Right ventricle myocardium inferior (tissue), 1 donor: ENCODE results near the gene SCTR. TPM values are rescaled to one million over a fixed set of nuclear protein-coding genes. Genes with fewer than 3 reads are reported as not detected.

ENCODE experiments used
- ATAC-seq: fragments of 200-7000 bp; cut with Tn5 transposase; one replicate; pipeline ENCODE4 v1.9.1; 2020; ENCODE audit warnings: mild to moderate bottlenecking, moderate library complexity
- DNase-seq: peaks from one replicate; pipeline ENCODE4 v3.0.0; 2021; ENCODE audit errors: missing footprints
- intact Hi-C: fragments of 100-400 bp; cut with DNase I; formaldehyde crosslinking; loops from one replicate; pipeline ENCODE4 v1.11.0; 2022
- total RNA-seq: library from RNA; stranded (reverse); fragmentation: NEBNext Ultra II Directional; extraction: Animal tissue kit (Norgen Biotek cat#: 25700); gene quantifications from one replicate; pipeline ENCODE4 v1.2.1, GENCODE V29; 2021
- donor health status: DM: no; HTN: yes; CAD: no; lungs with severe emphysema.

SCTR gene
- total RNA-seq, 1 donor from 2014 or later, result 0.41 TPM

GRCh38 chr2:119466373-119466772, 57.9 kb downstream of the SCTR start:
- ATAC-seq (no peak), DNase-seq (no peak)
- intact Hi-C loops, result no loop called here

- ATAC-seq, result no peak
- no peak for DNase-seq
- intact Hi-C loops, result no loop called here
Observed at GRCh38 chr2:119465687-119466086, 58.6 kb downstream of the SCTR start.

- intact Hi-C loops, result no loop called here
- no peak for DNase-seq
- peak; percentile 72 for ATAC-seq
Observed at GRCh38 chr2:119464981-119465380, 59.3 kb downstream of the SCTR start.

- no peak for ATAC-seq
- intact Hi-C loops, result no loop called here
- no peak for DNase-seq
Observed at GRCh38 chr2:119463990-119464389, 60.3 kb downstream of the SCTR start.

- ATAC-seq (no peak), DNase-seq (no peak)
- intact Hi-C loops, result no loop called here
Observed at GRCh38 chr2:119463136-119463535, 61.1 kb downstream of the SCTR start.

- no peak for ATAC-seq
Observed at GRCh38 chr2:119462574-119462973, 61.7 kb downstream of the SCTR start.

GRCh38 chr2:119461811-119462210, 62.5 kb downstream of the SCTR start:
- intact Hi-C loops, result no loop called here
- no peak for DNase-seq
- ATAC-seq, result no peak

More at GRCh38 chr2:119462574-119462973, 61.7 kb downstream of the SCTR start:
- intact Hi-C loops, result no loop called here
- no peak for DNase-seq

- ATAC-seq (no peak), DNase-seq (no peak)
- intact Hi-C loops, result no loop called here
Observed at GRCh38 chr2:119460076-119460475, 64.2 kb downstream of the SCTR start.

GRCh38 chr2:119455066-119455718, 69.1 kb downstream of the SCTR start:
- ATAC-seq (no peak), DNase-seq (no peak)
- intact Hi-C loops, result no loop called here

- ATAC-seq (no peak), DNase-seq (no peak)
- intact Hi-C loops, result no loop called here
Observed at GRCh38 chr2:119453972-119454593, 70.2 kb downstream of the SCTR start.

GRCh38 chr2:119451336-119452050, 72.8 kb downstream of the SCTR start:
- intact Hi-C loops, result no loop called here
- DNase-seq (no peak), ATAC-seq (no peak)

GRCh38 chr2:119449521-119449920, 74.8 kb downstream of the SCTR start:
- intact Hi-C loops, result no loop called here
- DNase-seq (no peak), ATAC-seq (no peak)

- ATAC-seq, result no peak
- intact Hi-C loops, result no loop called here
- DNase-seq, result no peak
Observed at GRCh38 chr2:119448427-119449141, 75.7 kb downstream of the SCTR start.

GRCh38 chr2:119446037-119446436, 78.2 kb downstream of the SCTR start:
- DNase-seq, result no peak
- intact Hi-C loops, result no loop called here
- ATAC-seq, result no peak

GRCh38 chr2:119442850-119443249, 81.4 kb downstream of the SCTR start:
- intact Hi-C loops, result no loop called here
- DNase-seq (no peak), ATAC-seq (no peak)

- ATAC-seq (no peak), DNase-seq (no peak)
- intact Hi-C loops, result no loop called here
Observed at GRCh38 chr2:119442226-119442619, 82.1 kb downstream of the SCTR start.

GRCh38 chr2:119441376-119442225, 82.7 kb downstream of the SCTR start:
- ATAC-seq (no peak), DNase-seq (no peak)
- intact Hi-C loops, result no loop called here

- intact Hi-C loops, result no loop called here
Observed at GRCh38 chr2:119440873-119441272, 83.4 kb downstream of the SCTR start.

GRCh38 chr2:119440501-119440870, 83.8 kb downstream of the SCTR start:
- intact Hi-C loops, result no loop called here
- DNase-seq (no peak), ATAC-seq (no peak)

More at GRCh38 chr2:119440873-119441272, 83.4 kb downstream of the SCTR start:
- DNase-seq (no peak), ATAC-seq (no peak)
